Activated CD8-positive, alpha-beta memory T cell treated with anti-CD3 and anti-CD28 coated beads, Interleukin-2, amount 50 U/mL, for 4 hours (primary cell): Measurements from ENCODE around the gene NSF.
"Not testable (repeated sequence)": the region's sequence is repeated elsewhere in the genome, so short reads cannot be mapped to it uniquely, and the experiment has no call there.

ENCODE experiments used
- DNase-seq: peaks from one replicate; pipeline ENCODE4 v3.0.0-alpha.2; 2020

Gene NSF

GRCh38 chr17:46632146-46632545 lies 41.7 kb downstream of the NSF start:
- not testable (repeated sequence) for DNase-seq

DNA sequence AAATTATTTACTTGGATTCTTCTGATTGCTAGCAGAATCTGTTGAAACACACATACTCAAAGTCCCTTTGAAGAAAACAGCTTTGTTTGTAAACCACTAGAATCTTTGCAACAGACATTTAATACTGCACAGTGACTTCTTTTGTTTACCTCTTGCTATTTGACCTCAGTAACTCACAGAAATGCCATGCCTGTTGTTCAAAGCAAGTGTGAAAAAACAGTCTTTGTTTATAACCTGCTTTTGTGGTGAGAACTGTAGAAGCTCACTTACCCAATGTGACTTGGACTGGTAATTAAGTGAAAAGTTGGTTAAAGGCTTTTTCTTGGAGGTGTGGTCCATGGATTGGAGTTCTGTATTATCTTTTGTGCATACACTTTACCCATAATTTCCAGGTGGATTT lies 44.4 kb downstream of the NSF start:
- DNase-seq: not testable (repeated sequence)

DNA sequence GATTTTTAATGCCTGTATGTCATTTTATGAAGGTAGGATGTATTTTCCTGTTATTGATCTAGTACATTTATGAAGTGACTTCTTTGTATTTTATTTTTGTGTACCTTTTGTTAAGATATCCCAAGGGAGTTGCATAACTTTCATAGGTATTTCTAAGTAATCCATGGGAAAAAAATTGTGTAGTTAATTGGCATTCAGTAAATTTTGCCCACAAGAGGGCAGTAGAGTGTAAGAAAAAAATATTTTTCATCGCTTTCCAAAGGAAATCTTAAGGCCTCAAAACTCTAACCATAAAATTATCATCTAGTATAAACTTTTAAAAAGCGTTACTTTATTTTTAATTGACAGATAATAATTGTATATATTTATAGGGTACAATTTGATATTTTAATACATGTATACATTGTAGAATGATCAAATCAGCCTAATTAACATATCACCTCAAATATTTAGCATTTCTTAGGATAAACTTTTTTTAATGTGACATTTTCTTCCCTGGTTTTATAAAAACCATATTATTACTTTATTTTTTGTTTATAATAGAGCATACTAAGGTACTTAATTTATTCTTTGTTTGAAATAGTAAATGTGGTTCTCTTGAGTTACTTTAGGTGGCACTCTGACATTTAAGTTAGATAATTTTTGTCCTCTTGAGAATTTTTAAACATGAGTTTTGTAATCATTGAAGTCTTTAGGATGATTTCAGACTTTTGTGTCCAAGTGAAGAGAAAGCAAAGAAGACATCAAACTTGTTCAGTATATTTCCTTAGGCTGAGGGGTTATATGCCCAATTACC lies 51.6 kb downstream of the NSF start:
- DNase-seq: not testable (repeated sequence)

DNA sequence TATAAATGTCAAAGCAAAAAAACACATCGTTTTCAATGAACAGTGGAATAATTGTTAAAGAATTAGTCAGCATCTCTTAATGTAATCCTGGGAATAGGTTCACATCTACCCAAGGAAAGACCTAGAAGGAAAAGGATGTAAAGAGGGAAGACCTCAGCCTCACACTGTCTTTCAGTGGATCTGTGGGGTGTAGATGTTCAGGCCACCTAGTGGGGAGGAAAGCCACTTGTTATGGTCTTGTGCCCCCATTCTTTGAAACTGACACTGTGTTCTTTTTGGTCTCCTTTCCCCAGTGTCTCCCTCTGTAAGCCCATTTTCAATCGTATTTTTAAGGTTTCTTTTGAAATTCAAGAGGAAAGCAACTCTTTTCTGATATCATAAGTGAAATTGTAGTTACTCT lies 56.8 kb downstream of the NSF start:
- DNase-seq: not testable (repeated sequence)

DNA sequence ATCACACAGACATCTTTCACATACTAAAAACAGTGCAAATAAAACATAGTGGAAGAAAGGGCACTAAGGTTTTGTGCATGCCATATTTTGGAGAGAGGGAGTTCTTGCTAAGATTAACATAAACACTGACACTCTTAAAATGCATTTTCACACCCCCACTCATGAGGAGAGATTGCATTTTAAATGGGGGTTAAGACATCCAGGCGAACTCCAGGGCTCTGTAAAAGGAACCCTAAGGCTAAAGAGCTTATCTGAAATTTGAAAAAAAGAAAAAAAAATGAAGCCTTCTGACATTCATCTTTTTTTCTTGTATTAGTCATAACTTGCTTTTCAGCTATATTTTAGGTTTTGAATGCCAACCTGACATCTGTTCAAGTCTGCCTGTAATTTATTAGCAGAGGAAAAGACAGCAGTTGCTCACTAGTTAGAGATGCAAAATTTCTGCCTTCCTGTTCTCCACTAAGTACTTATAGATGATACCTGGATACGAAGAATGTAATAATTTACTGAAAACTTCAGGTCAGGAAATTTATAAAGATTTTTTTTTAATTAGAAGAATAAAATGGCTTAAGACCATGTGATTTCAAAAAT lies 57.3 kb downstream of the NSF start:
- DNase-seq: not testable (repeated sequence)

DNA sequence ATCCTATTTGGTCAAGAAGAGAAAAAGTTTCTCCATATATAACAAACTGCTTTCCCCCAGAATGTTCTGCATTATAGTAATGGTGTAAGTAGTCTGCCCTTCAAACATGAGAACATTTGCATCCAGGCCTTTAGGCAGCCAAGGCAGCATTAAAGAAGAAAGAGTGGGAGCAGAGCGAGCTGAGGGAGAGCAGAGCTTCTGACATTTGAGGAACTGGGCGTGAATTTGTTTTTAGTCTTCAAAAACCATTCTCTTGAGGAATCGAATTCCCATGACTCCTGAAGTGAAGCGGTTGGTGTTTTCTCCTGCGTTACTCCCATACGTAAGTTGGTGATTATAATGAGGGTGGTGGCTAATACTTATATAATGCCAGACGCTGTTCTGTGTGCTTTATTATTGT lies 58.8 kb downstream of the NSF start:
- DNase-seq: not testable (repeated sequence)

GRCh38 chr17:46652024-46652643 lies 61.7 kb downstream of the NSF start:
- not testable (repeated sequence) for DNase-seq

- DNase-seq: not testable (repeated sequence)
Measured at GRCh38 chr17:46658235-46658634, 67.8 kb downstream of the NSF start.

DNA sequence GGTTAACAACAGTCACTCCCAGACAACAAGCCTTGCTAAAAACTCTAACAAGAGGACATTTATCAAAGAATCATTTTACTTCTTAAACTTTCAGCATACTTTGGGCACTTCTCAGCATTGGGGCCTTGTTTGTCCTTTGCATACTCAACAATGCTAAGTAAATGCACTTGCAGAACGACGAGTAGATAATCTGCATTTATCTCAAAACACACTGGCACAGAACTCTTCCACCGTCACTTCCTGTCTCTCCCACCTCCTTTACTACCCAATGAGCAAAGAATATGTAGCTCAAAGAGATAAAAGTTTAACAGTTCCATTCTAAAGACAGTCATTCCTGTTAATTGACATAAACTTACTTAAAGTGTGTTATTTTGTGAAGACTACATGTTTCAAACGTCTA lies 69.2 kb downstream of the NSF start:
- DNase-seq: not testable (repeated sequence)

GRCh38 chr17:46663123-46663522 lies 72.7 kb downstream of the NSF start:
- not testable (repeated sequence) for DNase-seq

- DNase-seq: not testable (repeated sequence)
Measured at GRCh38 chr17:46663552-46663951, 73.1 kb downstream of the NSF start.

- DNase-seq: not testable (repeated sequence)
Measured at GRCh38 chr17:46665969-46666368, 75.5 kb downstream of the NSF start.

GRCh38 chr17:46670789-46671188 lies 80.3 kb downstream of the NSF start:
- not testable (repeated sequence) for DNase-seq

DNA sequence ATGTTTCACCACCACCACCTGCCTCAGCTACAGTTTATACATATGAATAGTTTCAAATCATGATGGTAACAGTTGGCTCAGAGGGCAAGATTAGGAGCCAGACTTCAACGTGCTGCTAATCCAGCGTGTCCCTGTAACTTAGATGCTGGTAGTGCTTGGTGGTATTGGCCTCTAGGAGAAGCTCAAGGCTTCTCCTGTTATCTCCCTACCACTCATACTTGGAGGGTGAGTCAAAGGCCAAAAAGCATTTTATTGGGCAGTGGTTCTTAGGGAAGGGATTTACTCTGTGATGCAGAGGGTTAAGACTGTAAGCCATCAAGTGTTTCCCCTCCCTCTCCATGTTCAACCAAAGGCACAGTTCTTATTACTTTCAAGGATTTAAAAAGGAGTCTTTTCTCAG lies 82.3 kb downstream of the NSF start:
- not testable (repeated sequence) for DNase-seq

DNA sequence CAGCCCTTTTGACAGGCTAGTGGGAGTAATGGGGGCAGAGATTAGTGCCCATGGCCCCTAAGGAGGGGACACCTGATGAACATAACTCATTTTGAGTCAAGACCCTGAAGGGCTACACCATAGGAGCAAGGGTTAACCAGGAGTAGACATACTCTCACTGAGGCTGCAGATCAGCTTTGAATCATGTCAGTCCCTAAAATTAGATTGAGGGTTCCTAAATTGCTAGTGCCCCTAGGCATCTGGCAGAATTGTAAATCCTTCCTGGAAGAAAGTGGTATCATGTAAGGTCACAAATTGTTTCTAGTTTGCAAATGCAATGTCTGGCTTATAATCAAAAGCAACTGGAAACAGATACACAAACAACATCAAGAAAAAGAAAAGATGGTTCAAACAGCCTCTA lies 87.3 kb downstream of the NSF start:
- DNase-seq: not testable (repeated sequence)

DNA sequence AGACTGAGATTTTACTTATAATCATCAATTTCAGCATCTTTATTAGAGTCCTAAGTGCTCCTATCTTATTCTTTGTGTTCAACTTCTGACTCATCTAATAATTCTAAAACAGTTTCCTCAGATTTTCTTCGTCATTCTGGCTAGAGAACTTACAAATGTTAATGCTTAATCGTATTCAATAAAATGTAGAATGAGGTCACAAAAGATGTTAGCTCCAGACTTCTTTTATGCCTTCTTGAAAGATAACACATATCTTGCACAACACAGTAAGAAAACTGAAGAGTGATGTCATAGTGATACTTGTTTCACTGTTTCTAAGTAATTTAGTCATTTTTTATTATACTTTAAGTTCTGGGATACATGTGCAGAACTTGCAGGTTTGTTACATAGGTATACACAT lies 93.2 kb downstream of the NSF start:
- DNase-seq: not testable (repeated sequence)

DNA sequence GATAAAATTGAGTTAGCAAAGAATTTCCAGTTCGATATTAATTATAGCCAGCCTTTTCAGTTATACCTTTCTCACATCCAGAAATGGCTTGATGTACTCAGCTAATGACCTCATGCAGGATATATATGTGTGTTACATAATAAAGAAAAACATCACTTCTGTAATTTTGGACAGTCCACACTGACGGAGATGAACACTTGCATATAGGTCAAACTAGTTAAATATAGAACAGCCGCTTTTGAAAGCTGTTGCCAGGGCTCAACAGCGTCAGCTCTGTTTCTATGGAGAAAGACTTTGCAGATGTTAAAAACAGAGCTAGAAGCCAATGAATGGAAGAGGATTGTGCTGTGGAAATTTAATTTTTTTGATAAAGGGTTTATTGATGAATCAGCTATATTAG lies 94.8 kb downstream of the NSF start:
- not testable (repeated sequence) for DNase-seq

GRCh38 chr17:46692196-46692595 lies 101.7 kb downstream of the NSF start:
- not testable (repeated sequence) for DNase-seq

GRCh38 chr17:46693283-46693682 lies 102.8 kb downstream of the NSF start:
- not testable (repeated sequence) for DNase-seq

GRCh38 chr17:46696522-46696921 lies 106.1 kb downstream of the NSF start:
- not testable (repeated sequence) for DNase-seq

DNA sequence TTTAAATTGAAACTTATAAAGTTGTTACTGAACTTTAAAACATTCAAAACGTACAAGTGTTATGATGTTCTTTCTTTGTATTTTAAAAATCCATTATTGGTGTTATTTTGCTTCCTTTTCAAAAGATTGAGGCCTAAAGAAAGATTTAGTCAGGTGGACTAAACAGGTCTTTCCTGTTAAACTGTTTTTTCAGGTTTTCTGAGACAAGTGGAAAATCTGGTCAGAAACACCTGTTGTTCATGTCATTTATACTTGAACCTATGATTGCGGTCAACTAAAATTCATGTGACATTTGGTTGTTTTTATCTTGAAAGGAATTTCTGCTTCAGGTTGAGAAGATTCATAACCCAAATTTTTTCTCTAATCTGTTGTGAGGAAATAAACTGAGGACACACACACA lies 108.5 kb downstream of the NSF start:
- DNase-seq: not testable (repeated sequence)

- DNase-seq: no peak
Measured at GRCh38 chr17:46717999-46718398, 127.5 kb downstream of the NSF start.

DNA sequence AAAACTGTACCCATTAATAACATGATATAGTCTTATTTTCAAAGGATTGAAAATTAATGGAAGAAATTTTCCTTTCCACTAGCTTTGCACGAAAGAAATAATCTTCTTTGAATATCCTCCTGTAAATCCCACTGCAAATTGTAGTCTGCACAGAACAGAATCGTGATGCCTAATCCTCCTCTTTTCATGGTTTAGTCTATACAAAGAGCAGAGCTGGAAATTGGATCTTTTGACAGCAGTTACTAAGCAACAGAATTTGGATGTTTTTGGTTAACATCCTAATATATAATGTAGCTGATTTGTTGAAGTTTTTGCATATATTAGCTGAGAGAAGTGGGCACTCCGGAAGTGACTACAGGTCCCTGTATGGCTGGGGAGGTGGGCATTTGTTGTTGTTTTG lies 129.4 kb downstream of the NSF start:
- no peak for DNase-seq

DNA sequence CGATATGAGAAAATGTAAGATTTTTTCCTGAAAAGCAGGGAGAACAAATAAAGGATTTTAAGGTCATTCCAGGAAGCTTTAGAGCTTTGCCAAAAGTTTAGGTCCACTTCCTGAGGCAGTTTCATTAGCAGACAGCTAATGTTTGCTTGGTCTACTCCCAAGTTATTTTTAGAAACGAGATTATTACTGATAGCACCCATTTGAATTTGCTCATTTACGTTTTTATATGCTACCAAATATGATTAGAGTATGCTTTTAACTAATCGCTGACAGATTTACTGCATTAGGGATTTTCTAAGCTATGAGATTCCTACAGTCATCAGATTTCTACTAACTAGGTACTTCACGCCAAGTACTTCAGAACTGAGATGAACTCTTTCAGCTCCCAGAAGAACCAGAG lies 129.9 kb downstream of the NSF start:
- DNase-seq: no peak
